Adipocyte (in vitro differentiated cells): ENCODE measurements around the gene PRKRA.
"Not testable (repeated sequence)": the region's sequence is repeated elsewhere in the genome, so short reads cannot be mapped to it uniquely, and the experiment has no call there.

ENCODE experiments used
- DNase-seq: peaks from one replicate; pipeline ENCODE4 v3.0.0-alpha.2; 2015; ENCODE audit warnings: low read depth
- H3K27me3 ChIP-seq: replicated peaks from 2 replicates; pipeline ENCODE4 v1.7.0; 2013; ENCODE audit warnings: mild to moderate bottlenecking, low read length, moderate library complexity; ENCODE audit not compliant: control insufficient read depth, insufficient read depth
- H3K36me3 ChIP-seq: 2 replicates; pipeline ENCODE4 v1.7.0; 2013; ENCODE audit warnings: low read length, mild to moderate bottlenecking, moderate library complexity; ENCODE audit not compliant: control insufficient read depth, insufficient read depth, severe bottlenecking
- H3K4me1 ChIP-seq: 2 replicates; pipeline ENCODE4 v1.7.0; 2013; ENCODE audit warnings: mild to moderate bottlenecking, low read length, moderate library complexity; ENCODE audit not compliant: control insufficient read depth, insufficient read depth
- H3K4me3 ChIP-seq: 2 replicates; pipeline ENCODE4 v1.7.0; 2013; ENCODE audit warnings: mild to moderate bottlenecking, low read length, moderate library complexity
- H3K9ac ChIP-seq: 2 replicates; pipeline ENCODE4 v1.7.0; 2013; ENCODE audit warnings: mild to moderate bottlenecking, low read length, moderate library complexity
- H3K9me3 ChIP-seq: 2 replicates; pipeline ENCODE4 v1.7.0; 2013; ENCODE audit warnings: mild to moderate bottlenecking, low read length, moderate library complexity; ENCODE audit not compliant: control insufficient read depth

The PRKRA gene

GRCh38 chr2:178426388-178426787 lies 24.6 kb downstream of the PRKRA start:
- Histone ChIP-seq H3K9me3 (peaks cover 8% of the 10 kb centered on the region), H3K4me3 (no peak overlapping the region), H3K27me3 (no peaks in the 10 kb centered on the region), H3K9ac (no peak overlapping the region), H3K4me1 (no peaks in the 10 kb centered on the region), H3K36me3 (peaks cover 31% of the 10 kb centered on the region)
- DNase-seq: no peak

DNA sequence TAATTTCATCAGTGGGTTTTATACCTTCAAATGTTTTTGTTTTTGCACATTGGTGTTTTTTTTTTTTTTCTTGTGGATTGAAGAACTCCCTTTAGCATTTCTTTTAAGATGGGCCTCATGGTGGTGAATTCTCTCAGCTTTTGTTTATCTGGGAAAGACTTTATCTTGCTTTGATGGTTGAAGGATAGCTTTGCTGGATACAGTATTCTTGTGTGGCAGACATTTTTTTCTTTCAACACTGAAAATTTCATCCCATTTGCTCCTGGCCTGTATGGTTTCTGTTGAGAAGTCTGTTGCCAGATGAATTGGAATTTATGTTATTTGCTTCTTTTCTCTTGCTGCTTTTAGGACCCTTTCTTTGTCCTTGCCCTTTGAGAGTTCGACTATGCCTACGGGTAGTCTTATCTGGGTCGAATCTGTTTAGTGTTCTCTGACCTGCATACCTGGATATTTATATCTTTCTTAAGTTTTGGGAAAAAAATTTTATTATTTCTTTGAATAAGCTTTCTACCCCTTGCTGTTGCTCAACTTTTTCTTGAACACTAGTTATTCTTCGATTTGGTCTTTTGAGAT lies 25.6 kb downstream of the PRKRA start:
- Histone ChIP-seq H3K36me3 (peaks cover 21% of the 10 kb centered on the region), H3K27me3 (no peaks in the 10 kb centered on the region), H3K4me3 (no peak overlapping the region), H3K4me1 (no peaks in the 10 kb centered on the region), H3K9me3 (peaks cover 8% of the 10 kb centered on the region), H3K9ac (no peak overlapping the region)
- DNase-seq: no peak

GRCh38 chr2:178423746-178424145 lies 27.2 kb downstream of the PRKRA start:
- H3K36me3 ChIP-seq, H3K4me1 ChIP-seq, DNase-seq, H3K9me3 ChIP-seq, H3K27me3 ChIP-seq, H3K4me3 ChIP-seq, H3K9ac ChIP-seq: not testable (repeated sequence)

GRCh38 chr2:178422097-178422496 lies 28.9 kb downstream of the PRKRA start:
- Histone ChIP-seq H3K36me3 (peaks cover 5% of the 10 kb centered on the region), H3K27me3 (no peaks in the 10 kb centered on the region), H3K4me3 (no peak overlapping the region), H3K9ac (no peak overlapping the region), H3K4me1 (no peaks in the 10 kb centered on the region), H3K9me3 (peaks cover 8% of the 10 kb centered on the region)
- no peak for DNase-seq

GRCh38 chr2:178420463-178420999 lies 30.4 kb downstream of the PRKRA start:
- H3K27me3 ChIP-seq: no peaks in the 10 kb centered on the region
- H3K4me3 ChIP-seq: no peak overlapping the region
- no peak overlapping the region for H3K9ac ChIP-seq
- no peak for DNase-seq
- peaks cover 6% of the 10 kb centered on the region for H3K9me3 ChIP-seq
- no peaks in the 10 kb centered on the region for H3K36me3 ChIP-seq
- H3K4me1 ChIP-seq: no peaks in the 10 kb centered on the region

GRCh38 chr2:178419123-178419522 lies 31.9 kb downstream of the PRKRA start:
- DNase-seq: peak; percentile 52
- Histone ChIP-seq H3K36me3 (no peaks in the 10 kb centered on the region), H3K27me3 (no peaks in the 10 kb centered on the region), H3K4me3 (no peak overlapping the region), H3K4me1 (peaks cover 9% of the 10 kb centered on the region), H3K9ac (no peak overlapping the region), H3K9me3 (no peaks in the 10 kb centered on the region)

- Histone ChIP-seq H3K9ac (no peak overlapping the region), H3K4me1 (peaks cover 11% of the 10 kb centered on the region), H3K4me3 (no peak overlapping the region), H3K9me3 (no peaks in the 10 kb centered on the region), H3K36me3 (no peaks in the 10 kb centered on the region), H3K27me3 (no peaks in the 10 kb centered on the region)
- peak; percentile 42 for DNase-seq
Observed at GRCh38 chr2:178418426-178418825, 32.5 kb downstream of the PRKRA start.

DNA sequence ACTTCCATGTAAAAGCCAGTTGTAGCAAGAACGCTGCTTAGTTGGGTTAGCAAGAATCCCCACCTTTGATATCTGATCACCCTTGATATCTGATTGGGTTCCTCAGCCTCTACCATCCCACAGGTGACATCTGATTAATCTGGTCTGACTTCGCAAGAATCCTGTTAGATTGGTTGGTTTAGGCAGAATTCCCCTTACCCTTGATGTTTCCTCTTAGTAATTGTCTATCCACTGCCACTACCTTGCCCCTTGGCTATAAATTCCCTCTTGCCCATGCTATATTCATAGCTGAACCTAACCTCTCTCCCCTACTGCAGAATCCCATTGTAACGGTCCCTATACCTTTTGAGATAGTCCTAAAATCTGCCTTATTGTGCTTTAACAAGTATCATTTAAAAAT lies 33.1 kb downstream of the PRKRA start:
- H3K9ac ChIP-seq: no peak overlapping the region
- H3K4me1 ChIP-seq: peaks cover 15% of the 10 kb centered on the region
- H3K9me3 ChIP-seq: no peaks in the 10 kb centered on the region
- H3K4me3 ChIP-seq: no peak overlapping the region
- no peaks in the 10 kb centered on the region for H3K36me3 ChIP-seq
- DNase-seq: no peak
- no peaks in the 10 kb centered on the region for H3K27me3 ChIP-seq

GRCh38 chr2:178415979-178416378 lies 35.0 kb downstream of the PRKRA start:
- no peaks in the 10 kb centered on the region for H3K27me3 ChIP-seq

DNA sequence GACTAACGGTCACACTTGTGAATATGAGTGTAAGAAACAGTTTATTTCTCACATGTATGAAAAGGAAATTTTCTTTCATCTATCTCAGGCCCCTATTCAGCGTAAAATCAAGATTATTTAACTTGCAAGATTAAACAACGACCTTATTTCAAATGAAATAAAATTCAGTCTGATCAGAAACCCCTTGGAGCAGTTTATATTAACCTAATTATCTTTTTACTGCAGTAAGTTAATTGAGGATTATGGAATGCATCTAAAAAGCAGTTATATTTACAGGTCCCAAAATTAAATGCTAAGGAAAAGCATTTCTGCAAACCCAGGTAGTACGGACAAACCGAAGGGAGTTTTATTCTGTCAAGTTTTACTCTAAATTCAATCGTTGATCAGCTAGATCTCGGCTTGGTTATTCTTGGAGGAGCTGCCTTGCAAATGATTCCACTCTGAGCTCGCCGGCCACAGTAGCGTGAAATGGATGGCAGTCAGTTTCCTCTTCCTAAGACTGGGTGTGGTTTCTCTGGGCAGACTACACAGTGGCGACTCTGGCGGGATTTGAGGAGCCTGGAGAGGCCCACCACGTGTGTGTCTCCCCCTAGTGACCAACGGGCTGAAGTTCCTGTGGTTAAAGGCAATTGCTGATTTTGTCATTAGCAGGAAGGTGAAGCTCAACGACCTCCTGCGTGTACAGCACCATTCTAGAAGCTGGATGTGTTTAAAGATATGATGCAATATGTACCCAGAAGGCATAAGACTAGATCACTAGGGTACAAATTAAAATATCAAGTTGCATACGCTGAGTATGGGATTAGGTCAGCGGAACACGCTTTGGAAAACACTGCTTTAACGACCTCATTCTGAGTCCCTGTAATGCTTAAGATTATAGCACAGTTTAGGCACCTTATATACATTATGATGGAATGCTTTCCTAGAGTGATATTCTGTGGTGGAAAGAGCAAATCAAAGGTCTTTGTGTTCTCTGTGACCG lies 36.4 kb downstream of the PRKRA start:
- peaks cover 15% of the 10 kb centered on the region for H3K4me1 ChIP-seq
- peak overlapping the region; percentile 92 for H3K4me3 ChIP-seq
- no peaks in the 10 kb centered on the region for H3K36me3 ChIP-seq
- H3K27me3 ChIP-seq: no peaks in the 10 kb centered on the region
- peak overlapping the region; percentile 90 for H3K9ac ChIP-seq
- no peaks in the 10 kb centered on the region for H3K9me3 ChIP-seq
- DNase-seq: peak; percentile 99

More at GRCh38 chr2:178415979-178416378, 35.0 kb downstream of the PRKRA start:
- no peaks in the 10 kb centered on the region for H3K36me3 ChIP-seq
- H3K4me3 ChIP-seq: no peak overlapping the region
- no peak for DNase-seq
- no peaks in the 10 kb centered on the region for H3K9me3 ChIP-seq
- H3K9ac ChIP-seq: no peak overlapping the region
- peaks cover 15% of the 10 kb centered on the region for H3K4me1 ChIP-seq

- no peaks in the 10 kb centered on the region for H3K36me3 ChIP-seq
- peak; percentile 87 for DNase-seq
- H3K4me1 ChIP-seq: peaks cover 15% of the 10 kb centered on the region
- no peaks in the 10 kb centered on the region for H3K9me3 ChIP-seq
- H3K27me3 ChIP-seq: no peaks in the 10 kb centered on the region
- H3K9ac ChIP-seq: peak overlapping the region; percentile 90
- peak overlapping the region; percentile 92 for H3K4me3 ChIP-seq
Observed at GRCh38 chr2:178413472-178414265, 37.3 kb downstream of the PRKRA start.
